HS-27A (cell line): ENCODE results near the gene MYO1A.

Source experiments
- DNase-seq: peaks from one replicate; pipeline ENCODE4 v3.0.0-alpha.2; 2012; ENCODE audit warnings: low read depth, missing footprints

The MYO1A gene

DNA sequence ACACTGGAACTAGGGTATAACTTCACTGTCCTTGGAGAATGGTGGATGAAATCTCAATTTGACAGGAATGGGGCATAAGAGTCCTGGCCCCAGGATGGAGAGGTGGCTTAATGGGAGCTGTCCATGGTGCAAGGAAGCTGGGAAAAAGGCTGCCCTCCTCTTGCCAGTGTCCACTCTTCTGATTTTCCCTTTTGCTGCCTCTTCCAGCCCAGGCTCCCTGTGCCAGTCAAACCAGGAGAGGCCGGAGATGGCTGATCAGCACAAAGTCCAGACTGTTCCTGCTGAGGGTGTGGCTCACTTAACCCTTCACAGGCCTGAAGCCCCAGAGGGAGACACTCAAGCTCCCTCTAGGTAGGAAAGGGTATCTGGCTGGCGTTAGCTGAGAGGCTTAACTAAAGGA, at the start of gene MYO1A:
Gene MYO1A, minus strand, starts transcription at position 240 of the 400 bp plus-strand sequence. CDS start 1,806 bp downstream, outside the sequence.
- no peak for DNase-seq

DNA sequence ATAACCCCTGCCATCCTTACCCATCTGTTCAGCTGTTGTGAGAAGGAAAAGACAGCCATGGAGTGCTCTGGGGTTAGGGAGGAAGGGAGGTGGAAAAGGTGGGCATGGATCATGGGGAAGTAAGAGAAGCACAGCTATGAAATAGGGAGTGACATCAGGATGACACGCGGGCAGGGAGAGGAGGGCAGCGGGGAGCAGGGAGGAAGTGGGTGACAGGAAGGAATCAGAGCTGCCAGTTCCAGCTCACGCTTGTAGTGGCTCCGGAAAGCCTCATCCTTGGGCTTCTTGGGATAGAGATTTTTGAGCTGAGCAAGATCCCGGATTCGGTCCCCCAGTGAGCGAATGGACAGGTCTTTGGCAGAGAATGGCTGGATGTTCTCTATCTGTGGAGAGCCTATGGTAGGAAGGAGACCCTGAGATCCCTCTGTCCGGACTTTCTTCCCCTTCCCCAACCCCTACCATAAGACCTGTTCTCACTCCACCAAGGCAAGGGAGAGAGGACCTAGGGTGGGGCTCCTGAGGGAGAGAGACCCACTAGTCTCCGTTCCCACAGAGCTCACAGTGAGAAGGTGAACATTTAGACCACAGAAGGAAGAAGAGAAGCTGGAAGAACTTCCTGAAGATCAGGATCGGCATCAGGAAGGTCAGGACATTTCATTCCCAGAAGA, 49.3 kb upstream of the MYO1A start:
- DNase-seq, result no peak

DNA sequence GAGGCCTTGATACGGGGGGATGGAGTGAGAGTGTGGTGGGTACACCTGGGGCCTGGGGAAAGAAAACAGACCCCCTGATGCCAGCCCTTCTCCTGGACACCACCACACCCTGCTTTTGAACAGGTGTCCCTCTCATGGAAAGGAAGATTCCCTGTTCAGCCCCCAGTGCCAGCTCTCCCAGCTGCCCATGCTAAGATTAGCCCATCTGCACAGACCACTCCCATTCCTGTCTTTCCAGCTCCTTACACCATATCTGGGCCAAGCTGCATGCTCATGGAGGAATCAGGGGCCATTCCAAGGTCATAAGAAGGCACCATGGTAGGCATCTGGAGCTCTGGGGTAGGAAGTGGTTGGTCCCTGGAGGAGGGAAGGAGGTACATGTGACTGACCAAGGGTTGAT, 48.6 kb upstream of the MYO1A start:
- no peak for DNase-seq

DNA sequence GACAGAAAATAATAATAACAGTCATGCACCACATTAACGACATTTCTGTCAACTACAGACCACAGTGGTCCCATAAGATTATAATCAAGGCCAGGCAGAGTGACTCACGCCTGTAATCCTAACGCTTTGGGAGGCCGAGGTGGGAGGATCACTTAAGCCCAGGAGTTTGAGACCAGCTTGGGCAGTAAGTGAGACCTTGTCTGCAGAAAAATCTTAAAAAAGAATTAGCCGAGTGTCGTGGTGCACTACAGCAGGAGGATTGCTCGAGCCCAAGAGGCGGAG, 47.6 kb upstream of the MYO1A start:
- no peak for DNase-seq

DNA sequence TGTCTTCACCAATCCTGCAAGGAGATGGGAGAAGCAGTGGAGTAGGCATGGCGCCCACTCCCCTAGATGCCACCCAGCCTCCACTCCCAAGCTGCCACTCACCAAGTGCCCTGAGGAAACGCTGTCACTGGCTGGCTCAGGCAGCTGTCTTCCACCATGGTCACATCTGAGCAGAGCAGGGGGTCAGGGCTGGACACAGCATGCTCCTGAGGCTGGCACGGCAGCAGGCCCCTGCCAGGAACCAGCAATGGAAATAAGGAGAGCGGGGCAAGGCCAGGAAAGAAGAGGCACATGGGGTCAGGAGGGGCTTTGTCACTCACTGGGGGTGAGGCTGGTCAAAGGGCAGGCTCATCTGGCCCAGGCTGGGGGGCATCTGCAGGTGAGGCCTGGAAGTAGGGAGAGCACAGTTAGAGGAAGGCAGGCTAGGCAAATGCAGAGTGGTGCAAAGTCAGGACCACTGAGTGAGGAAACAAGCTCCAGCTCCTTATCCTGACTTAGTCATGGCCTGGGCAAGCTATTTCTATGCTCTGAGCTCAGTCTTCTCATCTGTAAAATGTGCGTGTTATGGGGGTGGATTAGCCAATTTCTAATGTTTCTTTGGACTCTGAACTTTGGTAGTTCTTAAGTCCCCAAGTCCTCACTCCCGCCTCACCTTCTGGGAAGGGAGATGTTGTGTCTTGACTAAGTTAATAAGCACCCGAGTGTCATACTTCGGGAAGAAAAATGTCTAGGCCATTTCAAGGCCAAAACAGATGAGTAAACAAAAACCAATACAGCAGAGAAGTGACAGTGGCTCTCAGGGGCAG, 47.0 kb upstream of the MYO1A start:
- DNase-seq, result no peak

DNA sequence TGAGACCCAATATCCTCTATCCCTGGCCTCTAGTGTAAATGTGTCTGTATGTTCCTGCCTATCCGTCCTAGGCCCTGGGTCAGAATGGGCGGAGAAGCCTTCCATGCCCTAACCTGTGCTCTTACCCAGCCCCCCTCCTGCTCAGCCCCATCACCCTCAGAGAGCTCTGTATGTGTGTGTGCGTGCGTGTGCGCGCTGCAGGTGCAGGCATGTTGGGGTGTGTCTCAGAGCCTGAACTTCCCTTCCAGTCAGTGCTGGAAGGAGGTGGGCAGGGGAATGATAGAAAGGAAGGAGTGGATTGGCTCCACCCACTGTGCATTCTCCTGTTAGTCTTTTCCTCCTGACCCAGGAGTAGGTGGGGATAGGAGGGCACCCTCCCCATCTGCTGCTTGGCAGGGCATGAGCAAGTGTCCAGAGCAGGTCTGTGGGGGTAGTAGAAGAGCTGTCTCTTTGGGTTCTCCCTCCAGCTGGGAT, 46.2 kb upstream of the MYO1A start:
- no peak for DNase-seq

DNA sequence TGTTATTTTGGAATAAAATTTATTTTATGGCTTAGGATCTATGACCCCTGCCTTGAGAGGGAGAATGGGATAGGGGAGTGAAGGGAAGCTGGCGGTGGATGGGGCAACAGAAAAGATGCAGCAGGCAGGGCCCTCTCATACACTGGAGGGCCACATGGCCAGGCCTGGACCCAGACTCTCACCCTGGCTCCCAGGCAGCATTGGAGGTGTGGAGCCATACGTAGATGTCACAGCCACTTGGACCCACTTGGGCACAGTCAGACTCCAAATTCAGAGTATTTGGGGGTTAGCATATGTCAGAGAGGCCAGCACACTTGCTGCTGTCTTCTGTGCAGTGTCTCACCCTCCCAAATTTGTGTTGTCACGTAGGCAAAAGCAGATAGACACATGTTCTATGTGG, 45.5 kb upstream of the MYO1A start:
- no peak for DNase-seq

DNA sequence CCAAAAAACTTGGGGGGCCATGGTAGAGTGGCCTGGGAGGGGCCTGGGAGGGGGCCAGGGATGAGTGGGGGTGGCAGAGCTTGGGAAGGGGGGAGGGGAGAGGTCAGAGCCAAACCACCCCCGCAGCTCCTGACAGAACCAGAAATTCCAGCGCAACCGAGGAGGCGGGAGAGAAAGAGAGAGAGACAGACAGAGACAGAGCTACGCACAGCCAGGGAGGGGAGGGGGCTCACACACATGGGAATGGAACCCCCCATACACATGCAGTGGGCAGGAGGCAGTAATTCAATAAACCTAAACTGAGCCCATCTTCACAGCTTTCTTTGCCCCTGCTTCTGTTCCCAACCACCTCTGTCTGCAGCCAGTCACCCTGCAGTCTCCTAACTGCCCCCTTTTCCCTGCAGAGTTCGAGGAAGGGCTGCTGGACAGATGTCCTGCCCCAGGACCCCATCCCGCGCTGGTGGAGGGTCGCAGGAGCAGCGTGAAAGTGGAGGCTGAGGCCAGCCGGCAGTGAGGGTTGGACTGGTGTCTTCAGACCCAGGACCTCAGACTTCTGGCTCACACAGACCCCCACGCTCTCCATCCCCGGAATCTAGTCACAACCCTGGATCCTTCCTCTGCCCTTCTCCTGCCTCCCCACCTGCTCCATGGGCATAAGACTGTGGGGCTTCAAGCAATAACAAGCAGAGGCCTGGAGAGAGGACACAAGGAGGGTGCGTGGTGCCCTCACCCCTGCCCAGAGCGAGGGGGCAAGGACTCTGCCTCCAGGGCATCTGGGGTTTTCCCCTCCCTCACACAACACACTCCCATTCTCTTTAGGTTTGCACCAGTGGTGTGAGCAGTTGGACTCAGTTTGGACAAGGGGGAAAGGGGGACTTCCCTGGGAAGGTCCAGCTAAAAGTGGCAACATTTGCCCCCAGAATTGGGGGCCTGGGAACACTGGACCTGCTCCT, 44.6 kb upstream of the MYO1A start:
- DNase-seq, result no peak

DNA sequence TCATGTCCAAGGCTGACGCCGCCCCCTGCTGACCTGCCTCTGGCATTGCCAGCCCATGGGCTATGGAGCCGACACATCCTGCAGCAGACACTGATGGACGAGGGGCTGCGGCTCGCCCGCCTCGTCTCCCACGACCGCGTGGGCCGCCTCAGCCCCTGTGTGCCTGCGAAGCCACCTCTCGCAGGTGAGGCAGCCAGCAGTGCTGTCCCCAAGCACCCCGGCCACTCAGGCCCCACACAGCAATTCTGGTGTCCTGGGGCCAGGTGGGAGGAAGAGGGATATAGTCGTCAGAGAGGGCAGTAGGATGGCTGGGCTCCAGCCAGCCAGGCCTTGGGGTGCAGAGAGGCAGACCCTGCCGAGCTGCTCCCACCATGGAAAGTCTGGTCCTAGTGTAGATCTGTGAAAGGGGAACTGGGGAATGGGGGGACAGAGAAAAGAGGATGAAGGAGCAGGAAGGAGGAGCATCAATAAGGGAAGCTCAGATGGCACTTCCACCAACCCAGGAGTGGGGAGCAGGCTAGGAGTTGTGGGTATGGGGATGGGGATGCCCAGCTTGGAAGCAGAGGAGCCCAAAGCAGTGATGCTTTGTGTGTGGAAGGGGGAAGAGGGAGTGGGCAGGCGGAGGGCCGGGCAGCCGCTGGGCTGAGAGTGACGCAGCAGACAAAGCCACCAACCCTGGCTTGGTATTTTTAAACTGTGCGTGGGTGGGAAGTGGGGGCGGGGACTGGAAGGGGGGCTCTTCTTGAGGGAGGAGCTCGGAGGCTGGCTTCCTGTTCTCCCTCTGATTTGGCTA, 43.7 kb upstream of the MYO1A start:
- DNase-seq, result no peak

DNA sequence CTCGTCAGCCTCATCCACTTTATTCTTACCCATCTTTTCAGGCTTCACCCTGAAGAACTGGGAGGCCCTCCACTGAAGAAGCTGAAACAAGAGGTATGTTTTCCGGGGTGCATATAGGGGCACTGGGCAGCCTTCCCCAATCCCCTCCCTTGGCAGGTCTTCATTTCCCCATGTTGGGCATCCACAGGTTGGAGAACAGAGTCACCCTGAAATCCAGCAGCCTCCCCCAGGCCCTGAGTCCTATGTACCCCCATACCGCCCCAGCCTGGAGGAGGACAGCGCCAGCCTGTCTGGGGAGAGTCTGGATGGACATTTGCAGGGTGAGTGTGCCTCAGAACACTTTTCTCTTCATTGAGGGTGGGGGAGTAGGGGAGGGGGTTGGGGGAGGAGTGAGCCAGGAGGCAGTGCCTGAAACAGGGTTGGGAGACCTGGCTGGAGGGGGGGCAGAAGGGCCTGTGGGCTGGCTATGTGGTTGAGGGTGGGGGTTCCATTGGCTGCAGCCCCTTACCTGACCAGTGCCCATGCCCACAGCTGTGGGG, 43.0 kb upstream of the MYO1A start:
- DNase-seq, result no peak

DNA sequence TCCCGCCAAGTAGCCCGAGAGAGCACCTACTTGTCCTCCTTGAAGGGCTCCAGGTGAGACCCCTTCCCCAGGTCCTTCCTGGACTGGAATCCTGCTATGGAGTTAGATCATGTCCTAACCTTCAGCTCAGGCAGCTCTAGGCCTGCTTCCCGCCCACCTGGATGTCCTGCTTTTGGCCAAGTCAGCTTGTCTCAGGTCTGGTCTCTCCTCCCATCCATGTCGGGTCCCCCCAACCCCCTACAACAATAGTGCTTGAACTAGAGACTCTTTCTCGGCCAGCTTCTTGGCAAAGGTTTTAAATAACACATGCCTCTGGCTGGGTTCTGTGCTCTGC, 42.6 kb upstream of the MYO1A start:
- DNase-seq, result no peak

DNA sequence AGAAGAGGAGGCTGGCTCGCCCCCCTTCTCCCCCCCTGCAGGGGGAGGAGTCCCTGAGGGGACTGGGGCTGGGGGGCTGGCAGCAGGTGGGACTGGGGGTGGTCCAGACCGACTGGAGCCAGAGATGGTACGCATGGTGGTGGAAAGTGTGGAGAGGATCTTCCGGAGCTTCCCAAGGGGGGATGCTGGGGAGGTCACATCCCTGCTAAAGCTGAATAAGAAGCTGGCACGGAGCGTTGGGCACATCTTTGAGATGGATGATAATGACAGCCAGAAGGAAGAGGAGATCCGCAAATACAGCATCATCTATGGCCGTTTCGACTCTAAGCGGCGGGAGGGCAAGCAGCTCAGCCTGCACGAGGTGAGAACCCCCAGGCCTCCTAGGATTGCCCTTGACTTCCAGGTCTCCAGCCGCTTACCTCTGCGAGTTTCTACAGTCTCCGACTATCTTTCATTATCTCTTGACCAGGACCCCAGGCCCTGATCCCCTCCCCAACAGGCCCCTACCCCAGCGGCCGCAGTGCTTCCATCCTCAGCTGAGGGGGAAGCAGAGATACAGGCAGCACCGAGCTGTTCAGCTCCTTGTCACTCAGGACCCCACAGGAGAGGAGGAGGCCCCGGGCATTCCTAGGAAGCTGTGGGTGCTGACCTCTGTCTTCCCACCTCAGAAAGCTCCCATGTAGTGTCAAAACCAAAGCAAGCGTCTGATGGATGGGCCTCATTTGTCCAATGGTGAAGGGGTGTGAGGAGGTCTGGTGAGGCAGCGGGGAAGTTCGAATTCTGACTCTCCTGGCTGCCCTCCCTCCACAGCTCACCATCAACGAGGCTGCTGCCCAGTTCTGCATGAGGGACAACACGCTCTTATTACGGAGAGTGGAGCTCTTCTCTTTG, 42.0 kb upstream of the MYO1A start:
- no peak for DNase-seq

DNA sequence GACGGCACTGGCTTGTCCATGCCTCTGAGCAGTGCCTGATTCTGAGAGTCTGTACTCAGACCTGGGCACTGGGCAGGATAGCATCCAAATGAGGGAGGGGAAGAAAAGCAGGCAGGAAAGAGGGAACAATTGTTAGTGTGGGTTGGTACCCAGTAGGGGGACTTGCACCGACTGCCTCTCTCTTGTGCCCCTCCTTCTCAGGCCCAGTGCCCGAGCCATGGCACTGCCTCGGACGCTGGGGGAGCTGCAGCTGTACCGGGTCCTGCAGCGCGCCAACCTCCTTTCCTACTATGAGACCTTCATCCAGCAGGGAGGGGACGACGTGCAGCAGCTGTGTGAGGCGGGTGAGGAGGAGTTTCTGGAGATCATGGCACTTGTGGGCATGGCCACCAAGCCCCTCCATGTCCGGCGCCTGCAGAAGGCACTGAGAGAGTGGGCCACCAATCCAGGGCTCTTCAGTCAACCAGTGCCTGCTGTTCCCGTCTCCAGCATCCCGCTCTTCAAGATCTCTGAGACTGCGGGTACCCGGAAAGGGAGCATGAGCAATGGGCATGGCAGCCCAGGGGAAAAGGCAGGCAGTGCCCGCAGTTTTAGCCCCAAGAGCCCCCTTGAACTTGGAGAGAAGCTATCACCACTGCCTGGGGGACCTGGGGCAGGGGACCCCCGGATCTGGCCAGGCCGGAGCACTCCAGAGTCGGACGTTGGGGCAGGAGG, 41.2 kb upstream of the MYO1A start:
- no peak for DNase-seq

DNA sequence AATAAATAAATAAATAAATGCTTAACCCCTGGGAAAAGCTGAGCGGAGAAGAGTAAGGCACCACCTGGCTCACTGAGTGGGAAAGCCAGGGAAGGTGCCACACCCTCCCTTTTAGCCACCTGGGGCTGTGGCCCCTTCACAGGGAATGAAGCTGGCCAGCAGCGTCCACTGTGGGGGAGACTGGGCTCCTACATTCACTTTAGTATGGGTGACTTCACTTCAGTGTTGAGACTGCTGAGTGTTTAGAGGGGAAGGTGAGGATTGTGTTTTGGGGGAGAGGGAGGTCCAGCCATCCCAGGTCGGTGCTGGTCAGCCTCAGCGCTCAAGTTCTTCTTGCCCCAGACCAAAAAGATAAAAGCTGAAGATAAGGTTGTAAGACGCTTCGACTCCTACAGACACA, 40.6 kb upstream of the MYO1A start:
- DNase-seq, result no peak

DNA sequence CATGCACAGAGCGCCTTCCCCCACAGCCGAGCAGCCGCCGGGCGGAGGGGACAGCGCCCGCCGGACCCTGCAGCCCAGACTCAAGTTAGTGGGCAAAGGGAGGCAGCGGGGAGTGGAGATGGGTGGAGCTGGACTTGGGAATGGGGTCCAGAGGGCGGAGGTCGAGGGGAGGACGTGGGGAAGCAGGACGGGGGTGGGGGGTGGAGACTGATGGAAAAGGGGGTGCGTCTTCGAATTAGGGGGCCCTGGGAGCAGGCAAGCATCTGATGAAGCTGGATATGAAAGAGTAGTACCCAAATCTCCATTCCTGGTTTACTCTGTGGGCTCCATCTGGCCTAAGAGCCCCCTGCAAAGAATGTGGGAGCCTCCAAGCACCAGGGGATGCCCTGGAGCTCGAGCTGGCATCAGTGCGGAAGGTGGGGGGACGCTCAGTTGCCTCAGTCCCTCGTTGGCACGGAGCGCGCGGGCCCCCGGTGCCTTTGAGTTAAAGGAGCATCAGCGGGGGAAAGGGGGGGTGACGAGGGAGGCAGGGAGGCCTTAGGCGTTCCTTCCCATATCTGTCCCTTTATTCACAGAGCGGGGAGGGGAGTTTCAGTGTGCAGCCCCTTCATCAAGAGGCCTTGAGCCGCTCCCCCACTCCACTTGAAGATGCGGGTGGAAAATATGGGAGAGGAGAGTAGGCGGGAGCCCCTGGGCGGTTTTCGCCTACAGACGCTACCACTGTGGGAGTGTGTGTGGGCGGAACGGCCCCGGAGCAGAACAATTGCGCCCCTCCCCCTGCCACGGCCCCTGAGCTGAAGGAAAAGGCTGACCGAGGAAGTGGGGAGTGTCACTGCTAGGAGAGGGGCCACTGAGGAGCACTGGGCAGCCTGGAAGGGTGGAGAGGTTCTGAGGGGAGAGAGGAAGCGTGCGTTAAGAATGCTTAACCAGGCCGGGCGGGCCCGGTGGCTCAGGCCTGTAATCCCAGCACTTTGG, 39.6 kb upstream of the MYO1A start:
- no peak for DNase-seq

DNA sequence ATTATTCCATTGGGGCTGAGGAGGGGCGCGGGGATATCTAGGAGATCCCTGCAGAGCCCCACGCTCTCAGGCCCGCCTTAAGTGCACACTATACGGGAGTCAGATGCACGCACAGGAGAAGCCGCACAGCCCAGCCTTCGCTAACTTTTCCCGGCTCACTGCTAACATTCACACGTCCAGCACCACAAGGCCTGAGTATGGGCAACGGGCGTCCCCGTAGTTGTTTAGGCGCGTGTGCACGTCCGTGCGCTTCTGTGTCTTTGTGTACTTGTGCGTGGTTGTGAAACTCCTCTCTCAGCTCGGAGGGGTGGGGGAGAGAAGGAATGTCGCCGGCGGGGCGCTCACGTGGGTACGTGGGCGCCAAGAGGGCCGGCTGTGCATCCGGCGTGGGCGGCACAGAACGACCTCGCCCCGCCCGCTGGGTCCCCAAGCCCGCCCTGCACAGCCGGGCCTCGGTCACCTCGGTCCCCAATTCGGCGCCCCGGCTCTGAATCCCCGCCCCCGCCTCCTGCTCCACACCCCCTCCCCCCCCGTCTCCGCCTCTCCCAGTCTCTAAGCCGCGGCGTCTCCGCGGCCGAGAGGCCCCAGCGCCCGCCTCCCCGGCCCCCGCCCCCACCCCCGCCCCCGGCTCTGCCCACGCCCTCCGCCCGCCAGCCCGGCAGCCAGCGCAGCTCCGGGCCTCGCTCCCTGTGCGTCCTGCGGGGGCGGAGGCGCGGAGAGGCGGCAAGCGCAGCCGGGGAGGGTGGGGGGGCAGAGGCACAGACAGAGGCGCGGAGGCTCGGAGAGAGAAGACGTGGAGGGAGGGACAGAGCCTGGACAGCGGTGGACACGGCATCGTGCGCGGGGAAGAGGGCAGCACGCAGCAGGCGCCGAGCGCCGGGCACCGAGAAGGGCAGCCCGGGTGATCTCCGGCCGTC, 38.7 kb upstream of the MYO1A start, which contains the start of gene NAB2:
Gene NAB2, plus strand, starts transcription at position 761 of the 917 bp plus-strand sequence. CDS start 158 bp downstream, outside the sequence.
- DNase-seq, result peak; percentile 79

DNA sequence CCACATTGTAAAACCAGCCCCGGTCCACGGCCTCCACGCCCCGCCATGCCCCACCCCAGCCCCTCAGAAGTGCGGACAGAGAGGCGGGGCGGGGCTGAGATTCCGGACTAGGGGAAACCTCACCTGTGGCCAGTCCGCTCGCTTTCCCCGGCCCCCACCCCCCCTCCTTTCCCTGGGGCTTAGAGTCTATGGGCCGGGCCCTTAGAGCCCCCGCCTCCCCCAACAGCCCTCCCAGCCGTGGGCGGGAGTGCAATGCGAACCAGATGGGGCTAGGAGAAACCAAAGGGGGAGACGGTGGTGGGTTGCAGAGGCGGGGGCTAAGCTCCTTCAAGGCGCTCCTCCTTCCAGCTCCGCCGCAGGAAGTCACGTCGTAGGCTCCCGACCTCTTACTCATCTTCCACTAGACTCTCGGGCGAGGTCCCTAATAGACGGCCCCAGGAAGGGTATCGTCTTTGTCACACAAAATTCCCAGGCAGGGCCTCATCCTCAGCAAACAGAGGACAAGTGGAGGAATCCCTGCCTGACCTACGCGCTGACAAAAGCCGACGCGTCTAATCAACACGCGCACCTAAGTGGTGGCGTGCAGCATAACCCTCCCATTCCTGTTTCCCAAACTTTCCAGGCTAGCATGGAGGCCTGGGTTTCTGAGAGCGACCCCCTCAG, 37.9 kb upstream of the MYO1A start:
- DNase-seq, result peak; percentile 85
